HG03342 (cell line): Measurements from ENCODE around the gene ZNF540.
"Not testable (repeated sequence)": the region's sequence is repeated elsewhere in the genome, so short reads cannot be mapped to it uniquely, and the experiment has no call there.

ENCODE experiments used
- ATAC-seq: cut with Tn5 transposase; IDR thresholded peaks from one replicate; pipeline ENCODE4 v1.9.1; 2021; ENCODE audit warnings: mild to moderate bottlenecking, moderate library complexity; ENCODE audit not compliant: unreplicated experiment

Gene ZNF540

GRCh38 chr19:37594304-37594981 lies at the start of gene ZNF540, which contains the start of gene ZNF571:
ZNF540 (plus strand) TSS chr19:37594876; CDS start chr19:37598448, 3,572 bp downstream.
ZNF571 (minus strand) TSS chr19:37594792; CDS start chr19:37586676, 8,116 bp downstream.
- ATAC-seq = peak; percentile 97

DNA sequence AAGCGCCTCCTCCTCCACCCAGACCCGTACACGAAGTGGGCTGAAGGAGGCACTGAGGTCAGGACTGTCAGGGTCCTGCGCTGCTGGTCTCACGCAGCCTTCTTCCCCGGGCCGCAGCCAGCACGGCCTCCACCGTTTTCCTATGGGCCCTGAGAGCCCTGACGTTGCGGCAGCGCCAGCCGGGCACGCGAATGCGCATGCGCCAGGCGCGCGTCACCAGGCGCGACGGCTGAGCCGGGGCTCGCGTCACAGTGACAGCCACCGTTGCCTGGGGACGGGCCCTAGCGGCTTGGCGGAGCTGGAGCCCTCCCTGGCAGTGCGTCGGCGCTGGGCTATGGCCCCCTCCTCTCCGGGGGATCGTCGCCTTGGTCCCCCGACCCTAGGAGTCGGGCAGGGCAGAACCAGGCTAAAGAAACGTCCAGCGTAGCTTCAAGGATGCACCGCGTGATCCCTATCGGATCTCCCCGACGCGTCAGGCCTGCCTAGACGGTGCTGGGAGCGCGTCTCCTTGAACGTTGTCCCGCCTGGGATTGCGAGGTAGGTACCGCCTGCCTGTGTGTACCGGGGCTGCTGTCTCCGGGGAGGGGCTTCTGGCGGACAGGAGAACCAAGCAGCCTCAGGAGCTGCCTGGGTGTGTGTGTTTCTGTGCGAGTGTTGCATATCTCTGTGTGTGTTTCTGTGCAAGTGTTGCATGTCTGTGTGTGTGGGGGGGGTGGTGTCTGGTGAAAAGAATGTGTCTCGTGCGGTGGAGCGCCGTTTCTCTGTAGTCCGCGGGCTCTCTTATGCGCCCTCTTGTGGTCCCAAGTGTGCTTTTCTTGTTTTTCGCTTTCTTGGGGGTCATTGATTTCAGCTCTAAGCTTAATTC lies 43.3 kb upstream of the ZNF540 start:
- no peak for ATAC-seq

DNA sequence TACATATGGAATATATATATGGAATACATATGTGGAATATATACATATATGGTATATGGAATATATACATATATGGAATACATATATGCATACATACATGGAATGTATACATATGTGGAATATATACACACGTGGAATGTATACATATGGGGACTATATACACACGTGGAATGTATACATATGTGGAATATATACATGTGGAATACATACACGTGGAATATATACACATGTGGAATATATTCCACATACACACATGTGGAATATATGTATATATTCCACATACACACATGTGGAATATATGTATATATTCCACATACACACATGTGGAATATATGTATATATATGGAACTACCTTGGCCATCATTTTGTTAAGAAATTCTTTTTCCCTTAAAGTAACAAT lies 31.2 kb upstream of the ZNF540 start:
- ATAC-seq = no peak

GRCh38 chr19:37564624-37565369 lies 29.9 kb upstream of the ZNF540 start:
- ATAC-seq = no peak

GRCh38 chr19:37565370-37565669 lies 29.4 kb upstream of the ZNF540 start:
- ATAC-seq = no peak

- no peak for ATAC-seq
Measured at GRCh38 chr19:37572203-37572602, 22.5 kb upstream of the ZNF540 start.

GRCh38 chr19:37583340-37583739 lies 11.3 kb upstream of the ZNF540 start:
- ATAC-seq = no peak

GRCh38 chr19:37593996-37594303 lies 726 bp upstream of the ZNF540 start:
- ATAC-seq = no peak

- peak; percentile 28 for ATAC-seq
Measured at GRCh38 chr19:37594982-37595382, 306 bp downstream of the ZNF540 start.

DNA sequence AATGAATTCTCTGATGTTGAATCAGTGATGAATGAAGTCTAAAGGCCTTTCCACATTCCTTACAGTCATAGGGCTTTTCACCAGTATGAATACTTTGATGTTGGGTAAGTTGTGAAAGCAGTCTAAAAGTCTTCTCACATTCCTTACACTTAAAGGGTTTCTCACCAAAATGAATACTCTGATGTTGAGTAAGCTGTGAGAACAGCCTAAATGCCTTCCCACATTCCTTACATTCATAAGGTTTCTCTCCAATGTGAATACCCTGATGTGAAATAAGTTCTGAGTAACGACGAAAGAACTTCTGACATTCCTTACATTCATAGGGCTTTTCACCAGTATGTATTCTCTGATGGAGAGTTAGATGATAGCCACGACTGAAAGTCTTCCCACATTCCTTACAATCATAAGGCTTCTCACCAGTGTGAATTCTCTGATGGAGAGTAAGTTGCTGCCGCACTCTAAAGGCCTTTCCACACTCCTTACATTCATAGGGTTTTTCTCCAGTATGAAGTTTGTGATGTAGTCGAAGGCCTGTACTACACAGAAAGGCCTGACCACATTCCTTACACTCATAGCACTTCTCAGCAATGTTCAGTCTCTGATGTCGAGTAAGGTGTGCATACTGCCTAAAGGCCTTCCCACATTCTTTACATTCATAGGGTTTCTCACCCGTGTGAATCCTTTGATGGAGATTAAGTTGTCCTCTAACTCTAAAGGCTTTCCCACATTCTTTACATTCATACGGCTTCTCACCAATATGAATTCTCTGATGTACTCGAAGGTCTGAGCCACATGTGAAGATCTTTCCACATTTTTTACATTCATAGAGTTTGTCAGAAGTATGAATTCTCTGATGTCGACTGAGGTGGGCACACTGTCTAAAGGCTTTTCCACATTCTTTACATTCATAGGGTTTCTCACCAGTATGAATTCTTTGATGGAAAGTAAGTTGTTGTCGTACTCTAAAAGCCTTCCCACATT lies 40.7 kb downstream of the ZNF540 start:
- ATAC-seq = no peak

DNA sequence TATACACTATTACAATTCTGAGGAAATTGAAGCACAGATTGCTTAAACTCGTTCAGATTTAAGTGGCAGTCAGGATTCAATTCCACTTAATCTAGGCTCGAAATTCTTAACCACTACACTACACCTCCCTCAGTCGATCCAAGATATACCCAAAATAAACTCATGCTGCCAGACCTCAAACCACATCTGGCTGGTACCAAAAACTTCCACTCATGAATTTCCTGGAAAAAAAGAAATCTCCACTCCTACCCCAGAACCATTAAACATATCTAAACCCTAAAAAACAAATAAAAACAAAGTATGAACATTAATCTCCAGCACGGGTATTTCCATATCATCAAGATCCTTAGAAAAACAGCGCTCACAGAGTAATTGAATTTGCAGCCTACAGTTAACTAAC lies 59.4 kb downstream of the ZNF540 start:
- ATAC-seq = no peak

GRCh38 chr19:37654629-37655300 lies 60.1 kb downstream of the ZNF540 start:
- ATAC-seq = peak; percentile 36

DNA sequence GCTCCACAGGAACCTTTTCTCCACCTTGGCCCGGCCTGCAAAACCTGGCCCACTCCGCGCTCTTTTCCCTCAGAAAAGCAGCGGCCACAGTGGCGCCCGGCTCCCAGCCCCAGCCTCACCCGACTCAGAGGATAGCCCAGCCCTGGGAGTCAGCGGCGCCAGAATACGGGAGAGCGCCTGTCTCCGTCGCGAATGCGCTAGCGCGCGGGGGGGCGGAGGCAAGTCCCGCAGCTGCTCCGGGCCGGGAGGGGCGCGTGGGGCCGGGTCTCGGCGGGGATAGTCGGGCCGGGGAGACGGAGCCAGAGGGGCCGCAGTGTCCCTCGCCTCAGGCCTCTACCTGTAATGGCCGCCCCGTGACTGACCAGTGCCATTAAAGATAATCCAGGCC lies 60.6 kb downstream of the ZNF540 start, which contains the start of gene ZFP30:
ZFP30 (minus strand) TSS at position 165 of the 388 bp plus-strand sequence. CDS start 7,643 bp downstream, outside the sequence.
- peak; percentile 46 for ATAC-seq

- peak; percentile 57 for ATAC-seq
Measured at GRCh38 chr19:37655689-37656371, 61.2 kb downstream of the ZNF540 start.

DNA sequence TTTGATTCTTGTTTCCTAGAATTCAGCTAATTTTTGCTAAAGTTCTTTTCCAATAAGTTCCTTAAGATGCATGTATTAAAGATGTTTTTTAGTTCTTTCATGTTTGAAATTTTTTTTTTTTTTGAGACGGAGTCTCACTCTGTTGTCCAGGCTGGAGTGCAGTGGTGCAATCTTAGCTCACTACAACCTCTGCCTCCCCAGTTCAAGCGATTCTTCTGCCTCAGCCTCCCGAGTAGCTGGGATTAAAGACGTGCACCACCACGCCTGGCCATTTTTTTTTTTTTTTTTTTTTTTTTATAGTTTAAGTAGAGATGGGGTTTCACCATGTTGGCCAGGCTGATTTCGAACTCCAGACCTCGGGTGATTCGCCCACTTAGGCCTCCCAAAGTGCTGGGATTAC lies 62.5 kb downstream of the ZNF540 start:
- ATAC-seq = not testable (repeated sequence)
